ENCODE results near the gene ANKAR. TPM values are rescaled to one million over a fixed set of nuclear protein-coding genes. Genes with fewer than 3 reads are reported as not detected.

The ANKAR gene
- total RNA-seq, 1 experiment from 2014 or later = 4.4 TPM

GRCh38 chr2:189659734-189660133 is 14.7 kb upstream of the ANKAR start:
- TF ChIP-seq TCF7L2 (IDR thresholded peaks at IDR 0.05; ENCODE audit: low read depth, low read length) (no peak), CTCF (IDR thresholded peaks at IDR 0.05) (no peak), POLR2AphosphoS5 (IDR thresholded peaks at IDR 0.05; ENCODE audit: low read depth, low read length) (no peak), SIN3A (IDR thresholded peaks at IDR 0.05; ENCODE audit: borderline replicate concordance, insufficient read depth, low read depth, low read length) (no peak)
- TF ChIP-seq, protein P1, sequence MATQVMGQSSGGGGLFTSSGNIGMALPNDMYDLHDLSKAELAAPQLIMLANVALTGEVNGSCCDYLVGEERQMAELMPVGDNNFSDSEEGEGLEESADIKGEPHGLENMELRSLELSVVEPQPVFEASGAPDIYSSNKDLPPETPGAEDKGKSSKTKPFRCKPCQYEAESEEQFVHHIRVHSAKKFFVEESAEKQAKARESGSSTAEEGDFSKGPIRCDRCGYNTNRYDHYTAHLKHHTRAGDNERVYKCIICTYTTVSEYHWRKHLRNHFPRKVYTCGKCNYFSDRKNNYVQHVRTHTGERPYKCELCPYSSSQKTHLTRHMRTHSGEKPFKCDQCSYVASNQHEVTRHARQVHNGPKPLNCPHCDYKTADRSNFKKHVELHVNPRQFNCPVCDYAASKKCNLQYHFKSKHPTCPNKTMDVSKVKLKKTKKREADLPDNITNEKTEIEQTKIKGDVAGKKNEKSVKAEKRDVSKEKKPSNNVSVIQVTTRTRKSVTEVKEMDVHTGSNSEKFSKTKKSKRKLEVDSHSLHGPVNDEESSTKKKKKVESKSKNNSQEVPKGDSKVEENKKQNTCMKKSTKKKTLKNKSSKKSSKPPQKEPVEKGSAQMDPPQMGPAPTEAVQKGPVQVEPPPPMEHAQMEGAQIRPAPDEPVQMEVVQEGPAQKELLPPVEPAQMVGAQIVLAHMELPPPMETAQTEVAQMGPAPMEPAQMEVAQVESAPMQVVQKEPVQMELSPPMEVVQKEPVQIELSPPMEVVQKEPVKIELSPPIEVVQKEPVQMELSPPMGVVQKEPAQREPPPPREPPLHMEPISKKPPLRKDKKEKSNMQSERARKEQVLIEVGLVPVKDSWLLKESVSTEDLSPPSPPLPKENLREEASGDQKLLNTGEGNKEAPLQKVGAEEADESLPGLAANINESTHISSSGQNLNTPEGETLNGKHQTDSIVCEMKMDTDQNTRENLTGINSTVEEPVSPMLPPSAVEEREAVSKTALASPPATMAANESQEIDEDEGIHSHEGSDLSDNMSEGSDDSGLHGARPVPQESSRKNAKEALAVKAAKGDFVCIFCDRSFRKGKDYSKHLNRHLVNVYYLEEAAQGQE (IDR thresholded peaks at IDR 0.05; ENCODE audit: insufficient read depth in 1 of 2, low read depth in 2 of 2, low read length in 1 of 2) = no peak
- no TSS peak for BruUV-seq (replicated peaks)
- Histone ChIP-seq H3K4me3 (ENCODE audit: low read depth in 2 of 2, low read length in 2 of 2) (no peak overlapping the region), H3K27ac (ENCODE audit: low read length) (no peak overlapping the region), H3K4me1 (ENCODE audit: control insufficient read depth, insufficient read depth, low read length) (peaks cover 5% of the 10 kb centered on the region), H3K36me3 (ENCODE audit: control insufficient read depth, insufficient read depth, low read length) (peaks cover 7% of the 10 kb centered on the region; the same call in 1 of the 2 replicates), H3K27me3 (ENCODE audit: control insufficient read depth, insufficient read depth, low read length) (no peaks in the 10 kb centered on the region), H3K9me3 (ENCODE audit: control insufficient read depth, insufficient read depth, low read depth, low read length) (no peaks in the 10 kb centered on the region)
- intact Hi-C loops (cut with micrococcal nuclease; ENCODE audit: unreplicated experiment) (loop anchor here (5.0 kb wide), 3 partner anchors 38 to 413 kb away; partner anchors contain the start of gene OSGEPL1), in situ Hi-C loops (cut with HindIII; ENCODE audit: low pct_unique_long_range_greater_than_20kb, low sequenced_read_pairs) (no loop called here)
- no peak for DNase-seq (ENCODE audit: low read depth, low spot score)
- POLR2A ChIA-PET = no interaction called here
- ATAC-seq = no peak
- CTCF ChIA-PET = no interaction called here

DNA sequence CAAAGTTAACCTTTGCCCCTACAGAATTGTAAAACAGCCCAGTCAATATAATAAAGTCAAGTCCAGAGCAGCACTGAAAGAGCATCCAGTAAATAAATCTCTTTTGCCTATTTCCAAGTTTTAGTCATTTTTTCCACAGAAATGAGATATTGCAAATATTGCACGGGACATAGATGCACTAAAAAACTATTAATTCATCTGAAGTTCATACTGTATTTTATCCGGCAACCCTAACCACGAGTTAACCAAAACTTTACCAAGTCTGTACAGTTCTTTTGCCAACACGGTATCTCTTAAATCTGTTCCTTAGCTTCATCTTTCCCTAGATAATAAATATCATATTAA is 13.7 kb upstream of the ANKAR start:
- in situ Hi-C loops (cut with HindIII; ENCODE audit: low pct_unique_long_range_greater_than_20kb, low sequenced_read_pairs) = no loop called here
- no TSS peak for BruUV-seq (replicated peaks)
- intact Hi-C loops (cut with micrococcal nuclease; ENCODE audit: unreplicated experiment) = loop anchor here (5.0 kb wide), 3 partner anchors 37 to 412 kb away; partner anchors contain the start of gene OSGEPL1
- H3K4me3 ChIP-seq (ENCODE audit: low read depth in 2 of 2, low read length in 2 of 2) = no peak overlapping the region
- H3K27me3 ChIP-seq (ENCODE audit: control insufficient read depth, insufficient read depth, low read length) = no peaks in the 10 kb centered on the region
- ATAC-seq (no peak), DNase-seq (ENCODE audit: low read depth, low spot score) (no peak)
- H3K4me1 ChIP-seq (ENCODE audit: control insufficient read depth, insufficient read depth, low read length) = peaks cover 5% of the 10 kb centered on the region
- CTCF ChIA-PET = interaction anchor here (0.5 to 0.9 kb wide), 6 partner anchors 16 to 138 kb away, joined by 3 to 6 read pairs (median 4); partner anchors contain the start of gene OSGEPL1
- H3K9me3 ChIP-seq (ENCODE audit: control insufficient read depth, insufficient read depth, low read depth, low read length) = no peaks in the 10 kb centered on the region
- no peak overlapping the region for H3K27ac ChIP-seq (ENCODE audit: low read length)
- POLR2A ChIA-PET = interaction anchor here (0.5 kb wide), 1 partner anchor 818 kb away, joined by 11 read pairs; no protein-coding TSS in a partner anchor
- H3K36me3 ChIP-seq (ENCODE audit: control insufficient read depth, insufficient read depth, low read length) = peaks cover 7% of the 10 kb centered on the region; the same call in 1 of the 2 replicates
- TF ChIP-seq SIN3A (IDR thresholded peaks at IDR 0.05; ENCODE audit: borderline replicate concordance, insufficient read depth, low read depth, low read length) = no peak

Measured in Panc1 (cell line).